ENCODE data around the gene ERGIC1.

The ERGIC1 gene

DNA sequence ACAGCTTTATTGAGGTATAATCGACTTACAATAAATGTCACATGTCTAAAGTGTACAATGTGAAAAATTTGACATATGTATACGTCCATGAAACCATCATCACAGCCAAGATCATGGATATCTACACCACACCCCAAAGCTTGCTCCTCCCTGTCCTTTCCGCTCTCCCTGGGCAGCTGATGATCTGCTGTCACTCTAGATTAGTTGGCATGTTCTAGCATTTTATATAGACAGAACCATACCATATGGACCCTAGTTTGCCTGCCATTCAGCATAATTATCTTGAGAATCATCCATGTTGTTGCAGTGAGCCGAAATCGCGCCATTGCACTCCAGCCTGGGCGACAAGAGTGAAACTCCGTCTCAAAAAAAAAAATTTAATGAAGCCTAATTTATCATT lies 42.5 kb downstream of the ERGIC1 start:
- peaks cover 4% of the 10 kb centered on the region; the same call in 1 of the 2 replicates for H4K20me1 ChIP-seq (ENCODE audit: low read depth, low read length)
- H3K9ac ChIP-seq (ENCODE audit: low read length), result no peak overlapping the region
- no peaks in the 10 kb centered on the region for H3K9me3 ChIP-seq (ENCODE audit: insufficient read depth, low read length)
- no peak overlapping the region for H3K4me3 ChIP-seq (ENCODE audit: insufficient read depth, low read length, poor library complexity, severe bottlenecking)
- peaks cover 34% of the 10 kb centered on the region for H3K79me2 ChIP-seq (ENCODE audit: insufficient read depth, low read length)
- H3K4me2 ChIP-seq (ENCODE audit: low read depth, low read length, poor library complexity, severe bottlenecking), result no peak overlapping the region
- TF ChIP-seq EZH2phosphoT487 (conservative IDR thresholded peaks at IDR 0.05; ENCODE audit: low read length), result no peak
- TF ChIP-seq, protein P1, sequence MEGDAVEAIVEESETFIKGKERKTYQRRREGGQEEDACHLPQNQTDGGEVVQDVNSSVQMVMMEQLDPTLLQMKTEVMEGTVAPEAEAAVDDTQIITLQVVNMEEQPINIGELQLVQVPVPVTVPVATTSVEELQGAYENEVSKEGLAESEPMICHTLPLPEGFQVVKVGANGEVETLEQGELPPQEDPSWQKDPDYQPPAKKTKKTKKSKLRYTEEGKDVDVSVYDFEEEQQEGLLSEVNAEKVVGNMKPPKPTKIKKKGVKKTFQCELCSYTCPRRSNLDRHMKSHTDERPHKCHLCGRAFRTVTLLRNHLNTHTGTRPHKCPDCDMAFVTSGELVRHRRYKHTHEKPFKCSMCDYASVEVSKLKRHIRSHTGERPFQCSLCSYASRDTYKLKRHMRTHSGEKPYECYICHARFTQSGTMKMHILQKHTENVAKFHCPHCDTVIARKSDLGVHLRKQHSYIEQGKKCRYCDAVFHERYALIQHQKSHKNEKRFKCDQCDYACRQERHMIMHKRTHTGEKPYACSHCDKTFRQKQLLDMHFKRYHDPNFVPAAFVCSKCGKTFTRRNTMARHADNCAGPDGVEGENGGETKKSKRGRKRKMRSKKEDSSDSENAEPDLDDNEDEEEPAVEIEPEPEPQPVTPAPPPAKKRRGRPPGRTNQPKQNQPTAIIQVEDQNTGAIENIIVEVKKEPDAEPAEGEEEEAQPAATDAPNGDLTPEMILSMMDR (IDR thresholded peaks at IDR 0.05; ENCODE audit: insufficient read depth, low read length, poor library complexity, severe bottlenecking), result no peak
- H2AFZ ChIP-seq (ENCODE audit: low read depth, low read length, severe bottlenecking), result no peak overlapping the region
- H3K36me3 ChIP-seq (ENCODE audit: low read length), result no peaks in the 10 kb centered on the region
- no peaks in the 10 kb centered on the region for H3K27me3 ChIP-seq (ENCODE audit: low read length)
- no peaks in the 10 kb centered on the region for H3K9me2 ChIP-seq (replicated peaks; ENCODE audit: insufficient read depth, low read length)
- H3K27ac ChIP-seq (ENCODE audit: low read depth, low read length), result no peak overlapping the region
- no peaks in the 10 kb centered on the region for H3F3A ChIP-seq (ENCODE audit: insufficient read depth)

DNA sequence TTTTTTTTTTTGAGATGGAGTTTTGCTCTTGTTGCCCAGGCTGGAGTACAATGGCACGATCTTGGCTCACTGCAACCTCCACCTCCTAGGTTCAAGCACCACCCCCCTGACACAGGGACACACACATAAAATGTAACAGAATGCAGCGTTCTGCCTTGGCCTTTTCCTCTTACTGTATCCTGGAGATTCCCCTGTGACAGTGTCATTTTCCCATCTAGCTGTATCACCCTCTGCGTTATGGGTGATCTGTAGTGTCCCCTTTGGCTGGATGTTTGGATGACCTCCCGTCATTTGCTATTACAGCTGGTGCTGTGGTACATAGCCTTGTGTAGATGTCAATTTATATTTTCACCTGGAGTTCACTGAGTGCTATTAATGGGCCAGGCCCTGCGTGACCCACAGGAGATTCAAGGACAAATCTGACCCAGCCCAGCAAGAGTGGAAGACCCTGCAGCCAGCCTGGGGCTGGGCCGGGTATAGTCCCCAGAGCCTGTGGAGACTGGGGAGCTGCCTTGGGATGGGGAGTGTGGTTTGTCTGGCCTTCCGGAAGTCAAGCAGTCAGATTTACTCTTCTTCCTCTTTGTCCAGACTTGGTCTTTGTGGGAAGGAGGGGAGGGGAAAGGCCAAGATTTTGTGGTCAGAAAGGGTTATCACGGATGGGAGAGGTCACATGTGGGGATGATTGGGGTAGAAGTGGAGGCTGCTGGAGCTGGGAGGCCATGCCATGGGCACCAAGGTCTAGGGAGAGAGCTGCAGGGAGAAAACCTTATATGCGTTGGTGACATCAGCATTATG lies 43.6 kb downstream of the ERGIC1 start:
- Histone ChIP-seq H2AFZ (ENCODE audit: low read depth, low read length, severe bottlenecking) (no peak overlapping the region), H3K4me2 (ENCODE audit: low read depth, low read length, poor library complexity, severe bottlenecking) (no peak overlapping the region), H3F3A (ENCODE audit: insufficient read depth) (no peaks in the 10 kb centered on the region), H3K9me2 (replicated peaks; ENCODE audit: insufficient read depth, low read length) (no peaks in the 10 kb centered on the region), H3K9ac (ENCODE audit: low read length) (no peak overlapping the region), H3K4me3 (ENCODE audit: insufficient read depth, low read length, poor library complexity, severe bottlenecking) (no peak overlapping the region), H3K9me3 (ENCODE audit: insufficient read depth, low read length) (no peaks in the 10 kb centered on the region), H4K20me1 (ENCODE audit: low read depth, low read length) (peaks cover 4% of the 10 kb centered on the region; the same call in 1 of the 2 replicates), H3K36me3 (ENCODE audit: low read length) (no peaks in the 10 kb centered on the region), H3K27ac (ENCODE audit: low read depth, low read length) (no peak overlapping the region), H3K27me3 (ENCODE audit: low read length) (no peaks in the 10 kb centered on the region), H3K79me2 (ENCODE audit: insufficient read depth, low read length) (peaks cover 37% of the 10 kb centered on the region)
- TF ChIP-seq EZH2phosphoT487 (conservative IDR thresholded peaks at IDR 0.05; ENCODE audit: low read length), result no peak
- TF ChIP-seq, protein P1 (IDR thresholded peaks at IDR 0.05; ENCODE audit: insufficient read depth, low read length, poor library complexity, severe bottlenecking), result no peak

DNA sequence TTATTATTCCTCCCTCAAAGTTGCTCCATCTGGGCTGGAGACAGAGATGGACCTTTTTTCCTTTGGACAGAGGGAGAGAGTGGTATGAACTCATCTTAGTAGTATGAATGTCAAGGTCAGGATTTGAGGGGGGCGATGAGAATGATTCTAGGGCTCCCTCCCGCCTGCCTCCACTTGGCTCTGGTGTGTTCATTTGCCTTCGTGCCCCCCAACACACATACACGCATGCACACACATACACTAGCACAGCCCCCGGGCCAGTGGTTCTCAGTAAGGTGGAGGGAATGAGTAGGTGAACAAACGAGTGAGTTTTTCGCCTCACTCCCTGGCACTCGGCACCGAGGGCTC lies 44.5 kb downstream of the ERGIC1 start:
- Histone ChIP-seq H3K9me3 (ENCODE audit: insufficient read depth, low read length) (no peaks in the 10 kb centered on the region), H3K9ac (ENCODE audit: low read length) (no peak overlapping the region), H3K9me2 (replicated peaks; ENCODE audit: insufficient read depth, low read length) (no peaks in the 10 kb centered on the region), H4K20me1 (ENCODE audit: low read depth, low read length) (peaks cover 4% of the 10 kb centered on the region; the same call in 1 of the 2 replicates), H3K4me2 (ENCODE audit: low read depth, low read length, poor library complexity, severe bottlenecking) (no peak overlapping the region), H3K79me2 (ENCODE audit: insufficient read depth, low read length) (peaks cover 41% of the 10 kb centered on the region), H3K27me3 (ENCODE audit: low read length) (no peaks in the 10 kb centered on the region), H3K4me3 (ENCODE audit: insufficient read depth, low read length, poor library complexity, severe bottlenecking) (no peak overlapping the region), H3F3A (ENCODE audit: insufficient read depth) (no peaks in the 10 kb centered on the region), H2AFZ (ENCODE audit: low read depth, low read length, severe bottlenecking) (no peak overlapping the region), H3K27ac (ENCODE audit: low read depth, low read length) (no peak overlapping the region), H3K36me3 (ENCODE audit: low read length) (no peaks in the 10 kb centered on the region)
- no peak for TF ChIP-seq EZH2phosphoT487 (conservative IDR thresholded peaks at IDR 0.05; ENCODE audit: low read length)
- TF ChIP-seq, protein P1 (IDR thresholded peaks at IDR 0.05; ENCODE audit: insufficient read depth, low read length, poor library complexity, severe bottlenecking), result no peak
